Measurements from ENCODE around the gene SPATS2.
"Not testable (repeated sequence)": the region's sequence is repeated elsewhere in the genome, so short reads cannot be mapped to it uniquely, and the experiment has no call there.

Gene SPATS2

GRCh38 chr12:49511410-49511809 is 144.1 kb downstream of the SPATS2 start:
- no peak for DNase-seq (ENCODE audit: low read depth in 2 of 3, low spot score in 1 of 3)

DNA sequence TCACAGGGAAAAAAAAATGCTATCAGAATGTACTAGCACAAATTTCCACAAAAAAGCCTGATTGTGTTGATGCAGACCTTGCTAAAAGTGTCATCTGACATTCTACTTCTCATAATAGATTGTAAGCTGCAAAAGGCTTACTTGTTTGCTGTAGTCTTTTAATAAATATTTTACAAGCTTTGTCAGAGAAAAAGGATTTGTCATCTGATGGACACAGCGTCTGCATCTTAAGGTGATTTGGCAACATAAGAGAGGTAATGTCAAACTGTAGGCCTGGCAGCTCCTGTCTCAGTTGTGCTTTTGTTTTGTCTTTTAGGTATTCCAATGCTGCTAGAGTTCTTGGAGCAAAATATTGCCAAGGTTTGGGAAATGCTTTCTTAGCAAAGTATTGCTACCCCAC is 145.3 kb downstream of the SPATS2 start:
- no peak for DNase-seq (ENCODE audit: low read depth in 2 of 3, low spot score in 1 of 3)

DNA sequence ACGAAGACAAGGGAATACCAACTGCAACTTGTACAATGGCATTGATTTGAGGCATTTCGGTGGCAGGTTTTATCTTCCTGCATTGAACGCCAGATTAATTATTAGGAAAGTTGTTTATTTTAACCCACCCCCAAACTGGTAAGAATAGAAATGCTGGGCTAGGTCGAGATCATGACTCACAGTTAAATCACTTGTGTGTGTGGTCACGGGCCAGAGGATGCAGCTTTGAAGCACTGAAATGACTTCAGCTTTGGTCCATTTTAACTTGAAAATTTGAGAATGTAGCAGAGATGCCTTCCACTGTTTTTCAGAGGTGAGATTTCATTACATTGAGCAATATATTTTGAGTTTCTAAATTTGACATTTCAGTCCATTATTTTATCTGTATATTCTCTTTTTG is 148.0 kb downstream of the SPATS2 start:
- no peak for DNase-seq (ENCODE audit: low read depth in 2 of 3, low spot score in 1 of 3)

GRCh38 chr12:49518914-49519573 is 151.8 kb downstream of the SPATS2 start:
- DNase-seq (ENCODE audit: low read depth in 2 of 3, low spot score in 1 of 3): no peak

DNA sequence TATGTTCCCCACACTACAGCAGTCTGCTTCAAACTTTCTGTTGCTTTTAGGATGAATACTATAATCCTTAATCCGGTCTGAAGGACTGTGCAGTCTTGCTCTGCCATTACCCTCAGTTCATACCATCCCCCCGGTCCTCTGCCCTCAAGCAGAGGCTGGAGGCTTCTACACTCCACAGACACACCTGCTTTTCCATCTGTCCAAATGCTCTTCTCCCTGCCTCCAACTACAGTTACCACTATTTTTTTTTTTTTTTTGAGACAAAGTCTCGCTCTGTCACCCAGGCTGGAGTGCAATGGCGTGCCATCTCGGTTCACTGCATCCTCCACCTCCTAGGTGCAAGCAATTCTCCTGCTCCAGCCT is 152.3 kb downstream of the SPATS2 start:
- no peak for DNase-seq (ENCODE audit: low read depth in 2 of 3, low spot score in 1 of 3)

- no peak for DNase-seq (ENCODE audit: low read depth in 2 of 3, low spot score in 1 of 3)
Observed at GRCh38 chr12:49521389-49521788, 154.1 kb downstream of the SPATS2 start.

DNA sequence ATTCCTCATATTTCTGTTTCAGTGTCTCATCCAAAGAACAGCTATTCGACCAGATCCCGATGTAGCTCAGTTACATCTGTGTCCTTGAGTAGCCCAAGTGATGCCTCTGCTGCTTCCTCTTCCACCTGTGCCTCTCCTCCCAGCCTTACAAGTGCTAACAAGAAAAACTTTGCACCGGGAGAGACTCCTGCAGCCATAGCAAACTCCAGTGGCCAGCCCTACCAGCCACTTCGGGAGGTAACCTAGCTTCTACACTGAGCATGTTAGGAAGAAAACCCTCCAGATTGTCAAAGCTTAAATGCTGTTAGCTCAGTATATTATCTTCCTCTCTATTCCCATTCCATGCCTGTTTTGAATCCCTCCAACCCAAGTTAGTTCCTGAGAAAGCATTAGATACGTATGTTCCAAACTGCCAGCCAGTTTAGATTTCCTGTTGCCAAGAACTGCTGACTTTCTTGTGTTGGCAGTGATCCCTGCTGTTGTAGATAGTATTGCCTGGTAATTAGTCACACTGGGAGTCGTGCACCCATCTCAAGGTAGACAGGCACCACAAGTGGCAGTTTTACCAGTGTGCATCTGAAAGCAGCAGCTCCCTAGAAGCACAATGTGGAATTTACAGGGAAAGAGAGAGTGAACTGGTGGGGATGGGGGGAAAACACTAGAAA is 157.5 kb downstream of the SPATS2 start:
- no peak for DNase-seq (ENCODE audit: low read depth in 2 of 3, low spot score in 1 of 3)

DNA sequence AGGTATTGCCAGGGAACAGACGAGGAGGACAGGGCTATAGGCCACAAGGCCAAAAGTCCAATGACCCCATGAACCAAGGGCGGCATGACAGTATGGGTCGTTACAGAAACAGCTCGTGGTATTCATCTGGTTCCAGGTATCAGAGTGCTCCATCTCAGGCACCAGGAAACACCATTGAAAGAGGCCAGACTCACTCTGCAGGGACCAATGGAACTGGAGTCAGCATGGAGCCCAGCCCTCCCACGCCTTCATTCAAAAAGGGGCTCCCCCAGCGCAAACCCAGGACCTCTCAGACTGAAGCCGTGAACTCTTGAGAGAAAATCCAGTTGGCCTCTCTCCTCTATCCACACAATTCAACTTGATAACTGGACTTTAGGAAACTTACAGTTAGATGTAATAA is 158.7 kb downstream of the SPATS2 start:
- no peak for DNase-seq (ENCODE audit: low read depth in 2 of 3, low spot score in 1 of 3)

DNA sequence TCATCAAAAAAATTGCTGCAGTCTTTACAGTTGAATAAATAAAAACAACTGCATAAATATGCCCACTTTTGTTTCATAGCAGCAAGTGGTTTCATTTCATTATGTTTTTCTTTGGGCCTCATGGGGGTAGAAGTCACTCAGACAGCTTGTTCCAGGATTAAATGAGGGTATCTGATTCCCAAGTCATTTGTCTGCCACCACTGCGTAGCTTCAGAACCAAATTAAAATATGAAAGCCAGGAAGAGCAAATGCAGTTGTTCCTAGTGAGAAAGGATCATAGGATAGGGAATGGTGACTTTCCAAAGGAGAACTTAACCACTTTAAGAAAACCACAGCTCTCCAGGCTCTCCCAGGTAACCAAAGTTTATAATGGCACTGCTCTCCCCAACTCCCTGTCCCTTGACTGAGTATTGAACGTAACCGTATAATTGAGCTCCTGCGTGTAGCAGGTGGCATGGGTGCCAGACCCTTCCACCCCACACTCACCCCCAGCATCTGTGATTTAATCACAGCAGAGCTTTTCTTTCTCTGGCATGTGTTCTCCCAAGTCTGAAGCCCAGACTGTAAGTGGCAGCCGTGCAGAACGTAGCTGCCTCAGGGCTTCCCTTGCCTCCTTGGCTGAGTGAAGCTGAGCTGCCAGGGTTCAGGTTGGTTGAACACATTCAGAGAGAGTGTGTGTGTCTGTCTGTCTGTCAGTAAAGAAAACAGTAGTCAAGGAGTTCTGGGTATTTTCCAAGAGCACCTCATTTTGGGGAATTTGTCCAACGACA is 160.3 kb downstream of the SPATS2 start:
- DNase-seq (ENCODE audit: low read depth in 2 of 3, low spot score in 1 of 3): no peak

DNA sequence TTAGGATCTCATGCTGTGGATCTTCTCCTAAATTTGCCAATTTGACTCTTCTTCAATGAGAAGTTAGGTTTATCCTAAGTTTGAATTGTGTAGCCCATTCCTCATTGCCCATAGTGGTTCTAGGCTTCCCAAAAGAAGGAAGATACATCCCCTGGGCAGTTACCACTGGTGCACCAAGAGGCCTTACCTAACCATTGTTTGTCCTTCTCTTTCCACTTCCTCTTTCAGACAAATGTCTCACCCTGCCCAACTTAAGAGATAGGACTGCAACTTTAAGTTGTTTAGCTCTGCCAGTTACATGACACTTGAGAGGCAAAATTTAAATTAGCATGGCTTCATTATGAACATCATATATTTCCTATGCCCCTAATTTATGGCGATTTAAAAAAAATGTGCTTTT is 162.2 kb downstream of the SPATS2 start:
- DNase-seq (ENCODE audit: low read depth in 2 of 3, low spot score in 1 of 3): no peak

DNA sequence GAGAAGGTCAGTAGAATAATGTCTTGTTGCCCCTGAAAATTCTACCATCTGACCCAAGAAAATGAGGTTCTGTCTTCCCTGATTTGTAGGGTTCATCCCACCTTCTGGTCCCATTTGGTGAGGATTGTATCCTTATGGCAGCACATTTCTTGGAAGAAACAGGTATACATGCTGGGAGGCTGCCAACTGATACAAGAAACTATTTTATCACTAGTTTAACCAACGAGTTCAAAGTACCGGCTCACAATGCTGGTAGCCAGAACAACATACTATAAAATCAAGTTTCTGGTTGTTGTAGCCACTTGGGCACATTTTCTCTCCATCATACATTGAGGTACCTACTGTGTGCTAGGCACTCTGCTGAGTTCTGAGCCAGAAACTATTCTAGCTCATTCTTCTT is 164.5 kb downstream of the SPATS2 start:
- no peak for DNase-seq (ENCODE audit: low read depth in 2 of 3, low spot score in 1 of 3)

- DNase-seq (ENCODE audit: low read depth in 2 of 3, low spot score in 1 of 3): no peak
Observed at GRCh38 chr12:49533331-49533730, 166.1 kb downstream of the SPATS2 start.

DNA sequence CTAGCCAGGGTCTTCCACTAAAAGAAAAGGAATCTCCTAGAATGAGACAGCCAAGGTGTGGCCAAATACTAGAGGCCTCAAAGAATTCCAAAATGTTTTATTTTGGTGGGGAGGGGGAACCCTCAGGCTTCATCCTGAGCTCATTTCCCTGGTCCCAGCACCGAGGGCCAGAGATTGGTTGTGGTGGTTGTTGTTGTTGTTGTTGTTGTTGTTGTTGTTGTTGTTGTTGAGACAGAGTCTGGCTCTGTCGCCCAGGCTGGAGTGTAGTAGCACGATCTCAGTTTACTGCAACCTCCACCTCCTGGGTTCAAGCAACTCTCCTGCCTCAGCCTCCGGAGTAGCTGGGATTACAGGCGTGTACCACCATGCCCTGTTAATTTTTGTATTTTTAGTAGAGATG is 166.9 kb downstream of the SPATS2 start:
- DNase-seq (ENCODE audit: low read depth in 2 of 3, low spot score in 1 of 3): not testable (repeated sequence)

DNA sequence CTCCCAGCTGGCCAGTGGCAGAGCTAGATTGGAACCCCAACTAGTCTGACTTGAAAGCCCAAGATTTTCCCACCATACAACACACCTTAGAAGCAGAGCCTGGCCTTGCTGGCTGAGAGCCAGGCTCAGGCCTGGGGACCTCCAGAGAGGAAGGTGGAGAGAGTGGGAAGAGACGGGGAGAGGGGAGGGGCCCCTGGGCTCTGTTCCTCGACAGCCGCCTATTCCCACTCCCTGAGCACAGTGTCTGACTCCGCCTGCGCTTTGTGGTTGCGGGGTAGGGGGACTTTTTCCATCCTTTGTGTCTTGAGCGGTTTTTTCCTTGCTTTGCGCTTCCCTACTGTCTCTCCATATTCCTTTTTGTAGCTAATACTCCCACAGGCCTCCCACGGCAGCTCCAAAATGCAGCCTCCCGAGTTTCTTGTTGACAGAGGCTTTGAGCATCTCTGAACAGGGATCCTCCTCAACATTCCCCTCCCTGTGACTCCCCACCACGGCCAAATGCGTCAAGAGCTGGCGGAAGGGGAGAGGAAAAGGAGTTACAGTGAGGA is 167.5 kb downstream of the SPATS2 start:
- no peak for DNase-seq (ENCODE audit: low read depth in 2 of 3, low spot score in 1 of 3)

GRCh38 chr12:49535921-49536525 is 168.8 kb downstream of the SPATS2 start:
- no peak for DNase-seq (ENCODE audit: low read depth in 2 of 3, low spot score in 1 of 3)

DNA sequence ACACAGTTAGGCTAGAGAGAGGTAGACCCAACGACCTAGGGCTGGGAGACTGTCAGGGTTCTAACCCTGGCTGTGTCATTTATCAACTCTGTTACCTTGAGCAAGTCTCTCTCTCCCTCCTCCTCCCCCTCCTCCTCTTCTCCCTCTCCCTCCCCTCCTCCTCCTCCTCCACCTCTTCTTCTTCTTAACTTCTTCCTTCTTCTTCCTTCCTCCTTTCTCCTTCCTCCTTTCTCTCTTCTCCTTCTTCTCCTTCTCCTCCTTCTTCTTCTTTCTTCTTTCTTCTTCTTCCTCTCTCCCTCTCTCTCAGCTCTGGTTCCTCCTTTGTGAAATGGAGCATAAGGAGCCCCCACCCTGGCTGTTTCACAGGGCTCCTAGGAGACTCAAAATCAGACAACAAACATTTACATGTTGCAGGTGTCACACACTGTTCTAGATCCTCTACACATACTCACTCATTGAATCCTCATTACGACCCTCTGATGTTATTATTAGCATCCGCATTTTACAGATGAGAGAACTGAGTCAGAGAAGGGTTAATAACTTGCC is 169.3 kb downstream of the SPATS2 start:
- no peak for DNase-seq (ENCODE audit: low read depth in 2 of 3, low spot score in 1 of 3)

- no peak for DNase-seq (ENCODE audit: low read depth in 2 of 3, low spot score in 1 of 3)
Observed at GRCh38 chr12:49537231-49537751, 170.0 kb downstream of the SPATS2 start.

DNA sequence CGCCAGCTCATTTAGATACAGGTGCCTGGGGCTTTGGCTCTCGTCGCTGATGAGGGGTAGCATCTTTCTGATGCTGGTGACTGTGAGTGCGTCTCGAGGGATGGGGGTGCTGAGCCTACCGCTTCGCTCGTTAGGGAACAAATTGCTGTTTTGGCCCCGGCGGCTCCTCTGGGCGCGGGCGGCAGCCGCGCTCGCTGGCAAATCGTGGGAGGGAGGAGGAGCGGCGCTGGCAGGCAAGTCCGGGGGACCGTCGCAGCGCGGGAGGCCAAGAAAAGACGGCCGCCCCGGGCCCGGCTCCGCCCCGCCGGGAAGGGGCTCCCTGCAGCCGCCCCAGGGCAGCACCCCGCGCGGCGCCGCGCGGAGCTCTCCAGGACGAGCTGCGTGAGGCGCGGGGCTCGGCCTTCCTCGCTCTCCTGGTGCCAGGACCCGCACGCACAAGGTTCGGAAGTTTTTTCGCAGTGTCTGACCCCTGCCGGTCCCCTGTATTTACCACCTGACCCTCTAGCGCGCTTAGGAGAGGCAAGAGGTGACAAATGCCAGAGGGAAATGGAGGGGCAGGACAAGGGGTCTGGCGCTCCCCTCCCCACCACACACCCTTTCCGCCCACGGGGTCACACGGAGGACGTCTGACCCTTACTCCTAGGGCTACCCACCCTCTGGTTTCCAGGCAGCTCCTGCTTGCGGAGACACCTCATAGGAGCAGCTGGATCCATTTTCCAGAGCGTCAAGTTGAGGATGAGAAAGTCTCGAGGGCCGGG is 170.7 kb downstream of the SPATS2 start:
- peak in 1 of 3 donors; percentile 20 for DNase-seq (ENCODE audit: low read depth in 2 of 3, low spot score in 1 of 3)

GRCh38 chr12:49538510-49539403 is 171.5 kb downstream of the SPATS2 start, which contains the start of gene KCNH3:
Gene KCNH3, plus strand, starts transcription at chr12:49539030. Its CDS starts 387 bp downstream, at chr12:49539417.
- DNase-seq (ENCODE audit: low read depth in 2 of 3, low spot score in 1 of 3): peak; percentile 57 to 76 (median 68)

All from stimulated activated CD4-positive, alpha-beta T cell treated with anti-CD3 and anti-CD28 coated beads, Interleukin-12 subunit alpha, Interleukin-12 subunit beta, amount 100 ng/mL, for 48 hours (primary cell).